ENCODE data around the gene NPY1R. TPM values are rescaled to one million over a fixed set of nuclear protein-coding genes. Genes with fewer than 3 reads are reported as not detected.

NPY1R gene
- polyA plus RNA-seq, 3 donors: not detected

GRCh38 chr4:163309466-163309865 is 22.9 kb downstream of the NPY1R start:
- H3K4me2 ChIP-seq (replicated peaks; ENCODE audit: extremely low read depth, low read length, poor library complexity, severe bottlenecking): no peak overlapping the region
- H2AFZ ChIP-seq (ENCODE audit: insufficient read depth, low read depth, low read length, poor library complexity, severe bottlenecking): no peak overlapping the region
- Mint-ChIP-seq H3K27me3 (ENCODE audit: low read depth in 3 of 3) (peaks cover 0 to 5% (median 0%) of the 10 kb centered on the region in 3 donors), H3K4me1 (no peaks in the 10 kb centered on the region), H3K36me3 (no peaks in the 10 kb centered on the region), H3K4me3 (no peak overlapping the region), H3K9me3 (peaks cover 0 to 5% (median 0%) of the 10 kb centered on the region in 7 donors), H3K27ac (no peak overlapping the region)
- H4K20me1 ChIP-seq (ENCODE audit: insufficient read depth, low read length): no peaks in the 10 kb centered on the region
- H3K9me3 ChIP-seq (replicated peaks in 1 of 2; ENCODE audit: control insufficient read depth in 1 of 2, insufficient read depth in 1 of 2, low read length in 2 of 2): no peaks in the 10 kb centered on the region
- H3K27me3 ChIP-seq (ENCODE audit: control insufficient read depth in 2 of 2, insufficient read depth in 2 of 2, low read length in 2 of 2): no peaks in the 10 kb centered on the region
- no peak for DNase-seq
- H3K4me3 ChIP-seq (replicated peaks in 1 of 3; ENCODE audit: low read depth in 2 of 3, low read length in 3 of 3): no peak overlapping the region
- H3K4me1 ChIP-seq (ENCODE audit: control insufficient read depth in 1 of 2, insufficient read depth in 2 of 2, low read length in 2 of 2): no peaks in the 10 kb centered on the region
- intact Hi-C loops (cut with micrococcal nuclease): no loop called here
- TF ChIP-seq, protein P1, sequence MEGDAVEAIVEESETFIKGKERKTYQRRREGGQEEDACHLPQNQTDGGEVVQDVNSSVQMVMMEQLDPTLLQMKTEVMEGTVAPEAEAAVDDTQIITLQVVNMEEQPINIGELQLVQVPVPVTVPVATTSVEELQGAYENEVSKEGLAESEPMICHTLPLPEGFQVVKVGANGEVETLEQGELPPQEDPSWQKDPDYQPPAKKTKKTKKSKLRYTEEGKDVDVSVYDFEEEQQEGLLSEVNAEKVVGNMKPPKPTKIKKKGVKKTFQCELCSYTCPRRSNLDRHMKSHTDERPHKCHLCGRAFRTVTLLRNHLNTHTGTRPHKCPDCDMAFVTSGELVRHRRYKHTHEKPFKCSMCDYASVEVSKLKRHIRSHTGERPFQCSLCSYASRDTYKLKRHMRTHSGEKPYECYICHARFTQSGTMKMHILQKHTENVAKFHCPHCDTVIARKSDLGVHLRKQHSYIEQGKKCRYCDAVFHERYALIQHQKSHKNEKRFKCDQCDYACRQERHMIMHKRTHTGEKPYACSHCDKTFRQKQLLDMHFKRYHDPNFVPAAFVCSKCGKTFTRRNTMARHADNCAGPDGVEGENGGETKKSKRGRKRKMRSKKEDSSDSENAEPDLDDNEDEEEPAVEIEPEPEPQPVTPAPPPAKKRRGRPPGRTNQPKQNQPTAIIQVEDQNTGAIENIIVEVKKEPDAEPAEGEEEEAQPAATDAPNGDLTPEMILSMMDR (IDR thresholded peaks at IDR 0.05): no peak
- H3K9ac ChIP-seq (ENCODE audit: insufficient read depth, low read length, poor library complexity, severe bottlenecking): no peak overlapping the region
- H3K36me3 ChIP-seq (replicated peaks in 1 of 2; ENCODE audit: control insufficient read depth in 1 of 2, insufficient read depth in 2 of 2, low read length in 2 of 2): no peaks in the 10 kb centered on the region
- H3K79me2 ChIP-seq (ENCODE audit: insufficient read depth, low read length): no peaks in the 10 kb centered on the region
- H3K27ac ChIP-seq (ENCODE audit: low read depth in 1 of 2, low read length in 2 of 2): no peak overlapping the region
- no CpG with 5 or more reads among the region's 1 CpG for WGBS (ENCODE audit: insufficient coverage)

GRCh38 chr4:163303069-163303468 is 29.3 kb downstream of the NPY1R start:
- no peak overlapping the region for H3K4me3 Mint-ChIP-seq
- H3K4me2 ChIP-seq (replicated peaks; ENCODE audit: extremely low read depth, low read length, poor library complexity, severe bottlenecking): no peak overlapping the region
- H2AFZ ChIP-seq (ENCODE audit: insufficient read depth, low read depth, low read length, poor library complexity, severe bottlenecking): no peak overlapping the region
- no peak overlapping the region for H3K27ac ChIP-seq (ENCODE audit: low read depth in 1 of 2, low read length in 2 of 2)
- H3K9me3 Mint-ChIP-seq: peaks cover 0 to 3% (median 0%) of the 10 kb centered on the region in 7 donors
- no peaks in the 10 kb centered on the region for H3K27me3 ChIP-seq (ENCODE audit: control insufficient read depth in 2 of 2, insufficient read depth in 2 of 2, low read length in 2 of 2)
- no CpG with 5 or more reads among the region's 2 CpGs for WGBS (ENCODE audit: insufficient coverage)
- DNase-seq: no peak
- no peaks in the 10 kb centered on the region for H4K20me1 ChIP-seq (ENCODE audit: insufficient read depth, low read length)
- no peaks in the 10 kb centered on the region for H3K36me3 Mint-ChIP-seq
- no peak overlapping the region for H3K4me3 ChIP-seq (replicated peaks in 1 of 3; ENCODE audit: low read depth in 2 of 3, low read length in 3 of 3)
- no peak overlapping the region for H3K27ac Mint-ChIP-seq
- TF ChIP-seq, protein P1 (IDR thresholded peaks at IDR 0.05): no peak
- intact Hi-C loops (cut with micrococcal nuclease): no loop called here
- no peaks in the 10 kb centered on the region for H3K9me3 ChIP-seq (replicated peaks in 1 of 2; ENCODE audit: control insufficient read depth in 1 of 2, insufficient read depth in 1 of 2, low read length in 2 of 2)
- no peaks in the 10 kb centered on the region for H3K79me2 ChIP-seq (ENCODE audit: insufficient read depth, low read length)
- H3K27me3 Mint-ChIP-seq (ENCODE audit: low read depth in 3 of 3): peaks cover 0 to 4% (median 4%) of the 10 kb centered on the region in 3 donors
- no peaks in the 10 kb centered on the region for H3K4me1 Mint-ChIP-seq
- H3K9ac ChIP-seq (ENCODE audit: insufficient read depth, low read length, poor library complexity, severe bottlenecking): no peak overlapping the region
- no peaks in the 10 kb centered on the region for H3K4me1 ChIP-seq (ENCODE audit: control insufficient read depth in 1 of 2, insufficient read depth in 2 of 2, low read length in 2 of 2)
- H3K36me3 ChIP-seq (replicated peaks in 1 of 2; ENCODE audit: control insufficient read depth in 1 of 2, insufficient read depth in 2 of 2, low read length in 2 of 2): no peaks in the 10 kb centered on the region

All from CD14-positive monocyte (primary cell).